ENCODE data around the gene NAGK.

DNA sequence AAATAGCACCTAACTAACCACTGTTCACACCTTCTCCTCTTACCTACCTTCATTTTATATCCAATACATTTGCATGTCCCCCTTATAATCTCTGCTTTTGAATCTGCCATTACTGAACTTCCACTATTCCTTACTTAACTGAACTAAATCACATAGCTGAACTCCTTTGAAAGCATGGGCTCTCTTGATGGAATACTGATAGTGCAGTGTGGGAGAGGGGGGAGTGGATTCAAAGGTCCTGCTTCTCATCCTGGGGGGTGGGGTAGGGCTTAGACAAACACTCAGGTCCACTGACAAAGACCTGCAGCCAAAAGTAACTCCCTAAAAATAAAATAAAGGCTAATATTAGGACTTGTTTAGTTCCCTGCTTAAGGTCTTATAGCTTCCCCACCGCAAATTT, 53.0 kb downstream of the NAGK start:
- TF ChIP-seq, protein P1, sequence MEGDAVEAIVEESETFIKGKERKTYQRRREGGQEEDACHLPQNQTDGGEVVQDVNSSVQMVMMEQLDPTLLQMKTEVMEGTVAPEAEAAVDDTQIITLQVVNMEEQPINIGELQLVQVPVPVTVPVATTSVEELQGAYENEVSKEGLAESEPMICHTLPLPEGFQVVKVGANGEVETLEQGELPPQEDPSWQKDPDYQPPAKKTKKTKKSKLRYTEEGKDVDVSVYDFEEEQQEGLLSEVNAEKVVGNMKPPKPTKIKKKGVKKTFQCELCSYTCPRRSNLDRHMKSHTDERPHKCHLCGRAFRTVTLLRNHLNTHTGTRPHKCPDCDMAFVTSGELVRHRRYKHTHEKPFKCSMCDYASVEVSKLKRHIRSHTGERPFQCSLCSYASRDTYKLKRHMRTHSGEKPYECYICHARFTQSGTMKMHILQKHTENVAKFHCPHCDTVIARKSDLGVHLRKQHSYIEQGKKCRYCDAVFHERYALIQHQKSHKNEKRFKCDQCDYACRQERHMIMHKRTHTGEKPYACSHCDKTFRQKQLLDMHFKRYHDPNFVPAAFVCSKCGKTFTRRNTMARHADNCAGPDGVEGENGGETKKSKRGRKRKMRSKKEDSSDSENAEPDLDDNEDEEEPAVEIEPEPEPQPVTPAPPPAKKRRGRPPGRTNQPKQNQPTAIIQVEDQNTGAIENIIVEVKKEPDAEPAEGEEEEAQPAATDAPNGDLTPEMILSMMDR (IDR thresholded peaks at IDR 0.05; ENCODE audit: insufficient read depth, low read length) = no peak
- TF ChIP-seq POLR2AphosphoS5 (IDR thresholded peaks at IDR 0.05; ENCODE audit: low read depth) = no peak

Data from HL-60 (cell line).